Nephron (organoid): ENCODE data around the gene SHMT2.
A peak's percentile ranks its signal among the peaks of the same experiment; 100 is the strongest.

Source experiments
- H3K27ac Mint-ChIP-seq, 3 experiments: 2 replicates each; pipeline ENCODE4 v1.8.0; 2020; ENCODE audit warnings: mixed read lengths in 3 of 3, mild to moderate bottlenecking in 2 of 3, moderate library complexity in 1 of 3
- H3K27me3 Mint-ChIP-seq: 2 replicates; pipeline ENCODE4 v1.8.0; 2021; ENCODE audit warnings: low read depth, mild to moderate bottlenecking, moderate library complexity, mixed read lengths
- H3K36me3 Mint-ChIP-seq: 2 replicates; pipeline ENCODE4 v1.8.0; 2020; ENCODE audit warnings: low read depth, mixed read lengths
- H3K4me1 Mint-ChIP-seq: 2 replicates; pipeline ENCODE4 v1.8.0; 2020; ENCODE audit warnings: mixed read lengths
- H3K4me3 Mint-ChIP-seq, 3 experiments: 2 replicates each; pipeline ENCODE4 v1.8.0; 2020; ENCODE audit warnings: mild to moderate bottlenecking in 3 of 3, mixed read lengths in 3 of 3, moderate library complexity in 2 of 3
- H3K9me3 Mint-ChIP-seq: 2 replicates; pipeline ENCODE4 v1.8.0; 2020; ENCODE audit warnings: mixed read lengths
- CTCF ChIP-seq, 3 experiments: fragments of 200-600 bp; sonication (generic); IDR thresholded peaks; one replicate each; pipeline ENCODE4 v1.5.0; 2021; ENCODE audit warnings: antibody characterized with exemption in 3 of 3; ENCODE audit not compliant: unreplicated experiment in 3 of 3

Gene SHMT2

GRCh38 chr12:57234233-57234570, 4.7 kb downstream of the SHMT2 start:
- peak overlapping the region in 1 of 3 experiments; percentile 14 for H3K27ac Mint-ChIP-seq
- H3K4me1 Mint-ChIP-seq: peaks cover 52% of the 10 kb centered on the region
- H3K9me3 Mint-ChIP-seq: no peaks in the 10 kb centered on the region
- no peak for TF ChIP-seq CTCF (IDR thresholded peaks at IDR 0.05; ENCODE audit: unreplicated experiment in 3 of 3)
- peak overlapping the region; percentile 19 to 54 (median 49) for H3K4me3 Mint-ChIP-seq
- peaks cover 27% of the 10 kb centered on the region for H3K36me3 Mint-ChIP-seq
- peaks cover 48% of the 10 kb centered on the region for H3K27me3 Mint-ChIP-seq

- peak overlapping the region in 2 of 3 experiments; percentile 19 to 49 for H3K4me3 Mint-ChIP-seq
- no peak for TF ChIP-seq CTCF (IDR thresholded peaks at IDR 0.05; ENCODE audit: unreplicated experiment in 3 of 3)
- peaks cover 27% of the 10 kb centered on the region for H3K36me3 Mint-ChIP-seq
Measured at GRCh38 chr12:57234571-57235016, 5.1 kb downstream of the SHMT2 start.

GRCh38 chr12:57235017-57235727, 5.7 kb downstream of the SHMT2 start:
- TF ChIP-seq CTCF (IDR thresholded peaks at IDR 0.05; ENCODE audit: unreplicated experiment in 3 of 3): no peak
- Mint-ChIP-seq H3K27me3 (peaks cover 58% of the 10 kb centered on the region), H3K9me3 (no peaks in the 10 kb centered on the region)

More at GRCh38 chr12:57234571-57235016, 5.1 kb downstream of the SHMT2 start:
- Mint-ChIP-seq H3K9me3 (no peaks in the 10 kb centered on the region), H3K4me1 (peaks cover 52% of the 10 kb centered on the region), H3K27me3 (peaks cover 52% of the 10 kb centered on the region), H3K27ac (peak overlapping the region in 1 of 3 experiments; percentile 14)

GRCh38 chr12:57235728-57236131, 6.2 kb downstream of the SHMT2 start:
- Mint-ChIP-seq H3K4me1 (peaks cover 50% of the 10 kb centered on the region), H3K27ac (no peak overlapping the region), H3K36me3 (peaks cover 27% of the 10 kb centered on the region), H3K27me3 (peaks cover 63% of the 10 kb centered on the region), H3K4me3 (peak overlapping the region in 2 of 3 experiments; percentile 58 to 64), H3K9me3 (no peaks in the 10 kb centered on the region)
- TF ChIP-seq CTCF (IDR thresholded peaks at IDR 0.05; ENCODE audit: unreplicated experiment in 3 of 3): no peak

More at GRCh38 chr12:57235017-57235727, 5.7 kb downstream of the SHMT2 start:
- H3K4me1 Mint-ChIP-seq: peaks cover 50% of the 10 kb centered on the region
- peak overlapping the region in 1 of 3 experiments; percentile 55 for H3K27ac Mint-ChIP-seq
- peaks cover 27% of the 10 kb centered on the region for H3K36me3 Mint-ChIP-seq
- H3K4me3 Mint-ChIP-seq: peak overlapping the region; percentile 58 to 69 (median 64)

GRCh38 chr12:57236201-57236924, 6.9 kb downstream of the SHMT2 start:
- Mint-ChIP-seq H3K9me3 (no peaks in the 10 kb centered on the region), H3K27me3 (peaks cover 70% of the 10 kb centered on the region), H3K27ac (no peak overlapping the region), H3K4me1 (peaks cover 51% of the 10 kb centered on the region), H3K4me3 (peak overlapping the region; percentile 77 to 82 (median 81)), H3K36me3 (peaks cover 27% of the 10 kb centered on the region)
- no peak for TF ChIP-seq CTCF (IDR thresholded peaks at IDR 0.05; ENCODE audit: unreplicated experiment in 3 of 3)
